ENCODE results near the gene GRIP2.

GRCh38 chr3:14490255-14490654, 49.9 kb downstream of the GRIP2 start:
- no peak for TF ChIP-seq ILK (tag; IDR thresholded peaks at IDR 0.05; ENCODE audit: borderline replicate concordance, low read depth)
- no peak for TF ChIP-seq DIDO1 (tag; IDR thresholded peaks at IDR 0.05; ENCODE audit: low read depth)

Measured in K562 (cell line).